Thoracic aorta (tissue), 2 donors: ENCODE measurements around the gene FGB. TPM values are rescaled to one million over a fixed set of nuclear protein-coding genes. Genes with fewer than 3 reads are reported as not detected.

Experiments used
- ATAC-seq: fragments of 150-250 bp; one replicate; pipeline ENCODE4 v1.8.0; 2017; ENCODE audit warnings: low read depth; ENCODE audit not compliant: insufficient number of reproducible peaks, low FRiP score
- DNase-seq: peaks from one replicate; pipeline ENCODE4 v3.0.0-alpha.2; 2020; ENCODE audit warnings: low spot score
- H3K27ac ChIP-seq, 2 donors: fragments of 200-600 bp; sonication (generic); 1 replicate in 1 of 2; 2 replicates in 1 of 2; pipeline ENCODE4 v1.5.1; 2016; ENCODE audit warnings: mild to moderate bottlenecking in 2 of 2, moderate library complexity in 2 of 2
- H3K27me3 ChIP-seq: fragments of 200-600 bp; sonication (generic); replicated peaks from 2 replicates; pipeline ENCODE4 v1.6.0; 2016; ENCODE audit warnings: mild to moderate bottlenecking; ENCODE audit not compliant: insufficient read depth
- H3K36me3 ChIP-seq: fragments of 200-600 bp; sonication (generic); one replicate; pipeline ENCODE4 v1.5.1; 2016
- H3K4me1 ChIP-seq, 2 donors: fragments of 200-600 bp; sonication (generic); 1 replicate in 1 of 2; 2 replicates in 1 of 2; pipeline versions ENCODE4 v1.5.1 to v1.6.0; 2016; ENCODE audit warnings: low read depth in 2 of 2, mild to moderate bottlenecking in 1 of 2; ENCODE audit not compliant: control insufficient read depth in 1 of 2
- H3K4me3 ChIP-seq: fragments of 200-600 bp; sonication (generic); 2 replicates; pipeline ENCODE4 v1.5.1; 2016; ENCODE audit warnings: mild to moderate bottlenecking
- H3K9me3 ChIP-seq: fragments of 200-600 bp; sonication (generic); 2 replicates; pipeline ENCODE4 v1.5.1; 2016
- total RNA-seq, 2 donors: library from RNA; depleted of rRNA; stranded (reverse); fragments of >200 nt; gene quantifications; one replicate each; pipeline versions ENCODE4 v1.1.0 to v1.2.3, GENCODE V29; 2016
- TF ChIP-seq, protein P1 (sequence below): fragments of 200-600 bp; sonication (generic); IDR thresholded peaks from one replicate; pipeline ENCODE4 v1.5.1; 2019; ENCODE audit warnings: antibody characterized with exemption

FGB gene
- total RNA-seq, 2 donors from 2014 or later, result not detected

- DNase-seq (no peak), ATAC-seq (no peak)
- TF ChIP-seq, protein P1, sequence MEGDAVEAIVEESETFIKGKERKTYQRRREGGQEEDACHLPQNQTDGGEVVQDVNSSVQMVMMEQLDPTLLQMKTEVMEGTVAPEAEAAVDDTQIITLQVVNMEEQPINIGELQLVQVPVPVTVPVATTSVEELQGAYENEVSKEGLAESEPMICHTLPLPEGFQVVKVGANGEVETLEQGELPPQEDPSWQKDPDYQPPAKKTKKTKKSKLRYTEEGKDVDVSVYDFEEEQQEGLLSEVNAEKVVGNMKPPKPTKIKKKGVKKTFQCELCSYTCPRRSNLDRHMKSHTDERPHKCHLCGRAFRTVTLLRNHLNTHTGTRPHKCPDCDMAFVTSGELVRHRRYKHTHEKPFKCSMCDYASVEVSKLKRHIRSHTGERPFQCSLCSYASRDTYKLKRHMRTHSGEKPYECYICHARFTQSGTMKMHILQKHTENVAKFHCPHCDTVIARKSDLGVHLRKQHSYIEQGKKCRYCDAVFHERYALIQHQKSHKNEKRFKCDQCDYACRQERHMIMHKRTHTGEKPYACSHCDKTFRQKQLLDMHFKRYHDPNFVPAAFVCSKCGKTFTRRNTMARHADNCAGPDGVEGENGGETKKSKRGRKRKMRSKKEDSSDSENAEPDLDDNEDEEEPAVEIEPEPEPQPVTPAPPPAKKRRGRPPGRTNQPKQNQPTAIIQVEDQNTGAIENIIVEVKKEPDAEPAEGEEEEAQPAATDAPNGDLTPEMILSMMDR, result no peak
These were observed 53.5 kb downstream of the FGB start for GRCh38 chr4:154616287-154616686.

GRCh38 chr4:154616731-154617130, 53.9 kb downstream of the FGB start:
- no peak for ATAC-seq
- Histone ChIP-seq H3K36me3 (no peaks in the 10 kb centered on the region), H3K4me3 (peak overlapping the region; percentile 28), H3K4me1 (no peaks in the 10 kb centered on the region), H3K27me3 (no peaks in the 10 kb centered on the region), H3K27ac (peak overlapping the region in 1 of 2 donors; percentile 13), H3K9me3 (no peaks in the 10 kb centered on the region)
- no peak for DNase-seq
- TF ChIP-seq, protein P1, result no peak

More at GRCh38 chr4:154616287-154616686, 53.5 kb downstream of the FGB start:
- H3K27ac ChIP-seq, result peak overlapping the region in 1 of 2 donors; percentile 13
- no peaks in the 10 kb centered on the region for H3K36me3 ChIP-seq
- no peaks in the 10 kb centered on the region for H3K9me3 ChIP-seq
- no peaks in the 10 kb centered on the region for H3K27me3 ChIP-seq
- peak overlapping the region; percentile 28 for H3K4me3 ChIP-seq
- no peaks in the 10 kb centered on the region for H3K4me1 ChIP-seq

DNA sequence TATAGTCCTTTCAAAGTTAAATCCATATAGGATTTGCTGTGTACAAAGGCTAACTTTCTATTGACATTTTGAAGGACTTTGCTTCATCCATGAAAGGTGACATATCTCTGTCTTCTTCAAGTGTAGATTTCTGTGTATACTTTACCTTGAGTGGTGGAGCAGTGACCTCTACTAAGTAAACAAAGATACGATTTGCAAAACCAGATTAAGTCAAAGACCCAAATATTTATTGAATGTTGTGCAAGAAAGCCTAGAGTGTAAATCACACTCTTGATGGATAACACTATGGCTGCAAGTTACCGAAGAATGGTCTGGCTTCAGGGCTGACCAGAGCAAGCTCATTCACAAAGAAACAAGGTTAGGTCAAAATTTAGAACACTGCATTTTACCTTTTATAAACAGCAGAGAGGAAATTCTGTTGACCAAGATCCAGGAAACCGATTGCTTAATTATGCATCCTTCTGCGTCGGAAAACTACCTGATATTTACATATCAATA, 55.1 kb downstream of the FGB start:
- ATAC-seq (no peak), DNase-seq (no peak)
- no peak overlapping the region for H3K4me3 ChIP-seq
- no peak overlapping the region for H3K27ac ChIP-seq
- no peaks in the 10 kb centered on the region for H3K27me3 ChIP-seq
- no peaks in the 10 kb centered on the region for H3K36me3 ChIP-seq
- no peaks in the 10 kb centered on the region for H3K4me1 ChIP-seq
- TF ChIP-seq, protein P1, result no peak
- no peaks in the 10 kb centered on the region for H3K9me3 ChIP-seq

GRCh38 chr4:154618708-154619315, 56.0 kb downstream of the FGB start:
- TF ChIP-seq, protein P1, result peak; percentile 42
- Histone ChIP-seq H3K27me3 (no peaks in the 10 kb centered on the region), H3K27ac (no peak overlapping the region), H3K36me3 (no peaks in the 10 kb centered on the region), H3K9me3 (no peaks in the 10 kb centered on the region), H3K4me3 (no peak overlapping the region), H3K4me1 (no peaks in the 10 kb centered on the region)
- no peak for DNase-seq
- ATAC-seq, result no peak

- Histone ChIP-seq H3K36me3 (no peaks in the 10 kb centered on the region), H3K27ac (no peak overlapping the region), H3K9me3 (no peaks in the 10 kb centered on the region), H3K4me1 (no peaks in the 10 kb centered on the region), H3K27me3 (no peaks in the 10 kb centered on the region), H3K4me3 (no peak overlapping the region)
- TF ChIP-seq, protein P1, result no peak
- DNase-seq (no peak), ATAC-seq (no peak)
These were observed 57.3 kb downstream of the FGB start for GRCh38 chr4:154620111-154620510.

Other genes with a start within 250 kb of the FGB start
- under 1 TPM in 1 of 2 donors, not detected in 1; 0.35 TPM for gene DCHS2, start 71.2 kb upstream of the FGB start, total RNA-seq
- 10 to 100 TPM; 18.4 to 42.5 TPM for gene PLRG1, start 12.6 kb upstream of the FGB start, total RNA-seq
- not detected for gene FGA, start 27.7 kb downstream of the FGB start, total RNA-seq
- not detected for gene FGG, start 49.6 kb downstream of the FGB start, total RNA-seq
- gene LRAT, start 181.0 kb downstream of the FGB start, total RNA-seq, result not detected
- gene RBM46, start 218.3 kb downstream of the FGB start, total RNA-seq, result not detected